ENCODE data around the gene TIMM29. TPM values are rescaled to one million over a fixed set of nuclear protein-coding genes. Genes with fewer than 3 reads are reported as not detected.

TIMM29 gene
- total RNA-seq, 2 experiments from 2014 or later: 22.6 to 24.8 TPM

DNA sequence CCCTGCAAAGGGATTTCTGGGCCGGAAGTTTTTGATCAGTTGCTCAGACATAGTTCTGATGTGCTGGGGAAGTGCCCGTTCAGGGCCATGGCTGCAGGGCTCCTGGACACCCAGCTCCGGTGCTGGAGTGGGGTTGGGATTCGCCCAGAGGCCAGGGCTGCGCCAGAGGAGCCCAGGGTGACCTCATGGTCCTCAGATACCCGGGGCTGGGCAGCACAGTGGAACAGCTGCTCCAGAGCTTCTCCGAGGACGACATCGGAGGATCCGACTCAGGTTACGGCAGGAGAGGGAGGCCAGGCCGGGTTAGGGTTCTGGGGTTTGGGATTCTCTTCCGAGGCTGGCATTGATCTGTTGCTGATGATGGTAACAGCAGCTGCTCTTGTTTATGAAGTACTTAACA is 36.4 kb upstream of the TIMM29 start:
- Histone ChIP-seq H3K27ac (ENCODE audit: low read depth in 1 of 2, low read length in 2 of 2) (no peak overlapping the region), H3K4me3 (ENCODE audit: low read length) (no peak overlapping the region), H3K9me3 (ENCODE audit: control insufficient read depth in 1 of 2, insufficient read depth in 1 of 2, low read length in 2 of 2) (no peaks in the 10 kb centered on the region), H3K36me3 (ENCODE audit: insufficient read depth, low read length) (peaks cover 2% of the 10 kb centered on the region), H3K4me1 (ENCODE audit: insufficient read depth, low read length) (peaks cover 12% of the 10 kb centered on the region), H3K27me3 (ENCODE audit: control insufficient read depth in 1 of 2, insufficient read depth in 2 of 2, low read length in 2 of 2) (no peaks in the 10 kb centered on the region)
- ChIA-PET CTCF (no interaction called here), POLR2A (no interaction called here)
- Mint-ChIP-seq H3K27ac (no peak overlapping the region), H3K4me1 (ENCODE audit: low read depth) (peaks cover 16% of the 10 kb centered on the region), H3K9me3 (no peaks in the 10 kb centered on the region), H3K36me3 (ENCODE audit: low read depth) (no peaks in the 10 kb centered on the region), H3K27me3 (no peaks in the 10 kb centered on the region), H3K4me3 (no peak overlapping the region)
- ATAC-seq (ENCODE audit: poor library complexity): no peak
- DNase-seq: no peak
- intact Hi-C loops (cut with DNase I, micrococcal nuclease): no loop called here
- TF ChIP-seq, protein P1, sequence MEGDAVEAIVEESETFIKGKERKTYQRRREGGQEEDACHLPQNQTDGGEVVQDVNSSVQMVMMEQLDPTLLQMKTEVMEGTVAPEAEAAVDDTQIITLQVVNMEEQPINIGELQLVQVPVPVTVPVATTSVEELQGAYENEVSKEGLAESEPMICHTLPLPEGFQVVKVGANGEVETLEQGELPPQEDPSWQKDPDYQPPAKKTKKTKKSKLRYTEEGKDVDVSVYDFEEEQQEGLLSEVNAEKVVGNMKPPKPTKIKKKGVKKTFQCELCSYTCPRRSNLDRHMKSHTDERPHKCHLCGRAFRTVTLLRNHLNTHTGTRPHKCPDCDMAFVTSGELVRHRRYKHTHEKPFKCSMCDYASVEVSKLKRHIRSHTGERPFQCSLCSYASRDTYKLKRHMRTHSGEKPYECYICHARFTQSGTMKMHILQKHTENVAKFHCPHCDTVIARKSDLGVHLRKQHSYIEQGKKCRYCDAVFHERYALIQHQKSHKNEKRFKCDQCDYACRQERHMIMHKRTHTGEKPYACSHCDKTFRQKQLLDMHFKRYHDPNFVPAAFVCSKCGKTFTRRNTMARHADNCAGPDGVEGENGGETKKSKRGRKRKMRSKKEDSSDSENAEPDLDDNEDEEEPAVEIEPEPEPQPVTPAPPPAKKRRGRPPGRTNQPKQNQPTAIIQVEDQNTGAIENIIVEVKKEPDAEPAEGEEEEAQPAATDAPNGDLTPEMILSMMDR (IDR thresholded peaks at IDR 0.05): no peak

DNA sequence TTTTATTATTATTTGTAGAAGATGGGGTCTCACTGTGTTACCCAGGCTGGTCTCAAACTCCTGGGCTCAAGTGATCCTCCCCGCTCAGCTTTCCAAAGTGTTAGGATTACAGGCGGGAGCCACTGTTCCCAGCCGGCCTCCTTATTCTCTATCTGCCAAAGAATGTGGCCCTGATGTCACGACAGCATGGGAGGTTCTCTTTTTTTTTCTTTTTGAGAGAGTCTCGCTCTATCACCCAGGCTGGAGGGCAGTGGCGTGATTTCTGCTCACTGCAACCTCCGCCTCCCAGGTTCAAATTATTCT is 33.7 kb upstream of the TIMM29 start:
- ATAC-seq (ENCODE audit: poor library complexity) (no peak), DNase-seq (no peak)
- H3K9me3 ChIP-seq (ENCODE audit: control insufficient read depth in 1 of 2, insufficient read depth in 1 of 2, low read length in 2 of 2): no peaks in the 10 kb centered on the region
- no peaks in the 10 kb centered on the region for H3K9me3 Mint-ChIP-seq
- H3K27ac ChIP-seq (ENCODE audit: low read depth in 1 of 2, low read length in 2 of 2): no peak overlapping the region
- H3K4me3 Mint-ChIP-seq: no peak overlapping the region
- no peaks in the 10 kb centered on the region for H3K27me3 ChIP-seq (ENCODE audit: control insufficient read depth in 1 of 2, insufficient read depth in 2 of 2, low read length in 2 of 2)
- no peaks in the 10 kb centered on the region for H3K36me3 ChIP-seq (ENCODE audit: insufficient read depth, low read length)
- intact Hi-C loops (cut with DNase I, micrococcal nuclease): no loop called here
- peaks cover 16% of the 10 kb centered on the region for H3K4me1 Mint-ChIP-seq (ENCODE audit: low read depth)
- H3K36me3 Mint-ChIP-seq (ENCODE audit: low read depth): no peaks in the 10 kb centered on the region
- no peak overlapping the region for H3K4me3 ChIP-seq (ENCODE audit: low read length)
- TF ChIP-seq, protein P1 (IDR thresholded peaks at IDR 0.05): no peak
- H3K27me3 Mint-ChIP-seq: no peaks in the 10 kb centered on the region
- POLR2A ChIA-PET: no interaction called here
- peaks cover 14% of the 10 kb centered on the region for H3K4me1 ChIP-seq (ENCODE audit: insufficient read depth, low read length)
- CTCF ChIA-PET: no interaction called here
- no peak overlapping the region for H3K27ac Mint-ChIP-seq

DNA sequence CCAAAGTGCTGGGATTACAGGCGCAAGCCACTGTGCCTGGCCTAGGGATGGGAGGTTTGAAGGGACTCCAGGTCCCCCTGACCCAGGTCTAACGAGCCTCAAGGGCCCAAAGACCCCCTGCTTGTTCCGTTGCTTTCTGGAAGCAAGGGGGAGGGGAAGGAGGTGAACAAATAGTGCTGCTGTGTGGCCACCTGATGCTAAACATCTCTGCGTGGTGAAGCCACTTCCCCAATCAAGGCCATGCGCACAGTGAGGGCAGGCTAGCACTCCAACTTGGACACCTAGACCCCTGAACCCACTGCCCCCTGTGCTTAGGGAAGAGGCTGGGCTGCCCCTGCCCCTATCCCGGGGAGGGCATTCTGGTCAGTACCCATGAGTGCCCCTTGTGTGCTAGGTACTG is 33.2 kb upstream of the TIMM29 start:
- ChIA-PET POLR2A (no interaction called here), CTCF (no interaction called here)
- H3K27ac Mint-ChIP-seq: no peak overlapping the region
- no peaks in the 10 kb centered on the region for H3K9me3 ChIP-seq (ENCODE audit: control insufficient read depth in 1 of 2, insufficient read depth in 1 of 2, low read length in 2 of 2)
- H3K4me3 Mint-ChIP-seq: no peak overlapping the region
- H3K9me3 Mint-ChIP-seq: no peaks in the 10 kb centered on the region
- intact Hi-C loops (cut with DNase I, micrococcal nuclease): no loop called here
- H3K36me3 ChIP-seq (ENCODE audit: insufficient read depth, low read length): no peaks in the 10 kb centered on the region
- no peak for DNase-seq
- peaks cover 14% of the 10 kb centered on the region for H3K4me1 ChIP-seq (ENCODE audit: insufficient read depth, low read length)
- no peak overlapping the region for H3K4me3 ChIP-seq (ENCODE audit: low read length)
- TF ChIP-seq, protein P1 (IDR thresholded peaks at IDR 0.05): no peak
- peaks cover 16% of the 10 kb centered on the region for H3K4me1 Mint-ChIP-seq (ENCODE audit: low read depth)
- no peaks in the 10 kb centered on the region for H3K27me3 ChIP-seq (ENCODE audit: control insufficient read depth in 1 of 2, insufficient read depth in 2 of 2, low read length in 2 of 2)
- ATAC-seq (ENCODE audit: poor library complexity): no peak
- H3K27ac ChIP-seq (ENCODE audit: low read depth in 1 of 2, low read length in 2 of 2): no peak overlapping the region
- H3K36me3 Mint-ChIP-seq (ENCODE audit: low read depth): no peaks in the 10 kb centered on the region
- H3K27me3 Mint-ChIP-seq: no peaks in the 10 kb centered on the region

Data from CD4-positive, alpha-beta T cell (primary cell).